SKM-1 treated with dmso at 0.1 percent for 144 hours (cell line): ENCODE measurements around the gene OTOR.

Source experiments
- DNase-seq: peaks from one replicate; lab custom pipeline; 2025; ENCODE audit not compliant: unreplicated experiment; lab: John Stamatoyannopoulos, UW

Gene OTOR

DNA sequence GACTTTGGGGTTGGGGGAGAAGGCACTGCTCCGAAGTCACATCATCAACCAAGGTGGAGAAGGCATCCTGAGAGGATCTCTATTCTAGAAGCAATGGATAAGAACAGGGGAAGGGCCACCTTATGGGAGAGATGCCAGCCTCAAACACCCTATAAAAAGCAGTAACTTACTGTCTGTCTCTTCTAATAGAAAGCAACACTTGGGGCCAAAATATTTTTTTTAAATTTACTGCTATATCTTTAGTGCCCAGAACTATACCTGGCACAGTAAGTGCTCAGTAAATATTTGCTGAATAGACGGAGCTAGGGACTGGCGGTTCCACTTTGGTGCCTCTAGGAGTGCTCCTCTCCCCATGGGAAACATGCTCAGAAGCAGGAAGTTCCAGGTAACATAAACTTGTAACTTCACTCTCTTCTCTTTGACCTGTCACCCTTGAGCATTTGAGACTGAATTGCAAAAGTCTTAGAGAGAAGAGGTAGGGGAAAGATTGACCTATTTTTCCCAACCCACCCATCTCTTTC, 807 bp upstream of the OTOR start:
- no peak for DNase-seq

DNA sequence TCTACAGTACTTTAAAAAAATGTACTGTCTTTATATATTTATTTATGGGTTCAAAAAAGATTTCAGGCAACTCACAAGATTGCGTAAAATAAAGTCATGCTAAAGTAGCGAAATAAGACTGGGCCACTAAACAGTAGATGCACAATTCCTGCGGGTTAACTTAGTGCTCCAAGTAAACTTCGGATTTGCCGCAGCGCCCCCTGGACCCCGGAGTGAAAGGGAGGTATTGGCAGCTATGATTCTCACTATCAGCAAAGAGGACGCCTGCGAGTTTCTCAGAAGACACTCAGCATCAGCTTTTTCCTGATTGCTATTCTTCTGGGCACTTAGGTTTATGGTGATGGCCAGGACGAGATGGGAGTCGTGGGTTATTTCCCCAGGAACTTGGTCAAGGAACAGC, 1.4 kb downstream of the OTOR start:
- no peak for DNase-seq

DNA sequence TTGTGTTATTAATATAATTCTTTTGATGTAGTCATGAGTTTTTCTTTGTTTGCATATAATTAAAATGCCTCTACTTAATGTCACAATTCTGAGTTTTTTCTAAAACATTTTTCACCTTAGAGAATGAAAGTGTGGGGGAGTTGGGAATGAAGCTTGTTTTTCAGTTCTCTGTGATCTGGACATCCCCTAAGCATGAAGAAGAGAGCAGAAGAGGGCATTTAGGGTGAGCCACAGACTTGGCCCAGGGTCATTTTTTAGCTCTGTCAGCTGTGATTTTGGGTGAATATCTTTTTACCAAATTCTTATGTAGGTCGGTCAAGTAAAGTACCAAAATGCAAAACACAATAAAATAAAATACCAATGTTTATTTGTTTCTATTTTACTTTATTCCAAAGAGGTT, 3.9 kb downstream of the OTOR start:
- no peak for DNase-seq

DNA sequence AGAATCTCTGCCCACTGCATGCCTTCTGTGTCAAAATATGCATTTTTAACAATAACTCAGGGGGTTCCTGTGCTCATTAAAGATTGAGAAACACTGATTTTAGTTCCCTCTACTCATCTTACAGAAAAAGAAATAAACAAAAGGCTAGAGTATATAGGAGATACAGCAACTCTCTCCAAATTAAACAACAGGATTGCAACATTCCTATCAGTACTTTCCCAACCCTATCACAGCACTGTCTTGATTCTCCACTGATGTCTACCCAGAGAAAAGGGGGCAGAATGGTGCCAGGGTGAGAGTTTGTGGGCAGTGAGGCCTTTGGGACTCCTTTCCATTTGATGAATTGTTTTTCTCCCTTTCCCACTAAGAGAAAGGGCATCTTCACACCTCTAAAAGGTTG, 4.7 kb downstream of the OTOR start:
- DNase-seq: no peak

DNA sequence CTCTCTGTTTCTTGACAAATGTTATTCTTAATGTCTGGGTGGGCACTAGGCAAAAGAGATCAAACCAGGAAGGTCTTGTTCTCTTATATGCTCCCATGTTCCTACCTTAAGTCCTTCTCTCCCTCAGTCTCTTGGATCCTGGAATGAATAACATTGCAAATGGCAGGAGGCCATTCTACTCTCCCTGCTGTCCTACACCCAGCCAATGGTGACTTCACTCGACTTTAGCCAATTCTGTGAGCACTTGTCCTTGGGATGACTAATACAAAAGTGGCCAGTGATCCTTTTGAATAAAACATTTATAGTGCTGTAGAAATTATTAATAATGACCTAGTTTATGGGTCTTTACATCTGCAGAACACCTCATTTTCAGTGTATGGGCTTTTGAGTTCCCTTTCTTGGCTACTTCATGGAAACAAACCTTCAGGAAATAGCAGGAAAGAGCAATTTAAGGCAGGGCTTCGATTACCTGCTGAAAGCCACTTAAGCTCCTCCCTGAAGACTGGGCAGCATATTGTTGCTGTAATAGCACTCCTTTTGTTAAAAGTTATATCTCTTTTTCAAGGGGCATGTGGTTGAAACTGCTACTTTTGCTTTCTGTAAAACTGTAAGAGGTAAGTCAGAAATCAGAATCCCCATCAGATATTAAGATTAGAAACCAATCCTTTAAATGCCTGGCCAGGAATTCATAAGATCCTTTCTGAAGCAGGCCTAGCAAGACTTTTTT, 10.5 kb downstream of the OTOR start:
- DNase-seq: no peak

DNA sequence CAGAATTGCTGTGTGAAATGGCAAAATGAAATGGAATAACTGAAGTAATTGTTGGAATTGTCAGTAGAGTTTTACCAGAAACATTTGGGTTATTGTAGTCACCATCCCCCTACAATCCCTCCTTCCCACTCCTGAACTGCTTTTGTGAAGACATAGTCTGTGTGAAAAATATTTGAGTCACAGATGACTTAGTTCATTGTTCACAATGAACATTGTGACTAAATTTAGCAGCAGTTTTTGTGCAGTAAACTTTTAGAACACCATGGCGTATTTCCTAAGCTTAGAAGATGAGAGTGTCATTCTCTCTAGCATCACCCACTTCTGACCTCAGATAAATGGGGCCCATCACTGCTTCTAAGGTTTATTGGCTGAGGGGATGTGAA, 11.0 kb downstream of the OTOR start:
- no peak for DNase-seq

DNA sequence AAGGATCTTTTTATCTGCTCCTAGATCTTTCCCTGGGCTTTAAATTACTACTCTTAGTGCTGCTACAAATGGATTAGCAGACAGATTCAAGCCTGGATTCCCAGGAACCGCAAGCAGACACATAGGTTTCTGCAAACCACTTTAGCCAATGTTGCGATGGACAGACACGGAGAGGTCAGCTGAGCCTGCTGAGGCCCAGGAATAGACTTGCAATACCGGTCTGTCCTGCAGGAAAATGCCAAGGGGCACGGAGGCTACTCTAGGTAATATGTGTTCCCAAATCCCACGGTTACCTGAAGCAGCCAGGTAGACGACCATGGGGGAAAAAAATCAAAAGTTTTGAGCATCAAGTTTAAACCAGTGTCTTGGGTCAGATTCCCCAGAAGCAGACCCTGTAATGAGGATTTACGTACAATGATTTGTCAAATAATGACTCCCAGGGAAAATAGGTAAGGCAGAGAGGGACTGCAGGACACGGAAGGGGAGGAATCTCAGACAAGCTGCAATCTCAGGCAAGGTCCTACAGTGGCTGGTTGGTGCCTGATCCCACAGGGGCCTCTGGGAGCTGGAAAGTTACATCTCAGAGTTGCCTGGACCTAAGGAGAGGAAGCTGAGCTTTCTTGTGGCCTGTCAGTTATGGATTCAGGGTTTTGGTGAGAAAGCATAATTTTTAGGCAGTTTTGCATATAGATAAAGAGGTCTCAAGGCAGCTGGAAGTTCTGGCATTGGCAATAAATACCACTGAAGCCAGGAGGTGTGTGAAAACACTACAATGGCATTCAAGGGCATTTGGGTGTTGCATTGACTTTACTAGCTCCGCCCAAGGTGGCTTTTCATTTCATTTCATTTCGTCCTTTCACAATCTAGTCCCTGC, 12.5 kb downstream of the OTOR start:
- no peak for DNase-seq

DNA sequence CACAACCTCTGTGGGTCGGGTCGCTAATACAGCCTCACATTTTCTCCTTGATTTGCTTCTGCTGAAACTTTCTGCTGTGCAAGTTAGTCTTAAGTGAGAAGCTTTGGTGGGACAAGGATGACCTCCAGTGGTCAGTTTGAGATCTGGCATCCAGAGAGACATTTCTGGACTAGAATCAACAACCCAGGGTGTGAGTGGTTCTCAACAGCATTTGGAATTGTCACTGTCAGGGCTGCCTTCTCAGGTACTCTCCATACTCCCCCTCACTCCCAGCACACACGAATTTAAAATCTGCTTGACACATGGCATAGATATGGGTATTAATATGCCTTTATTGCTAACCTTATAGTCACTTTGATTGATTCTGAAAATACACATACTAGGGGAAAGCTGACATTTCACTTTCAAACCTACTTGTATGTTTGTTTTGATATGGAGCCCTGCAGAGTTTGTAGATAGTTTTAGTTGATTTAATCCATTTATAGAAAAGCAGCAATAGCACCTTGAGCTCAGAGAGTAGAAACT, 13.2 kb downstream of the OTOR start:
- peak; percentile 12 for DNase-seq

DNA sequence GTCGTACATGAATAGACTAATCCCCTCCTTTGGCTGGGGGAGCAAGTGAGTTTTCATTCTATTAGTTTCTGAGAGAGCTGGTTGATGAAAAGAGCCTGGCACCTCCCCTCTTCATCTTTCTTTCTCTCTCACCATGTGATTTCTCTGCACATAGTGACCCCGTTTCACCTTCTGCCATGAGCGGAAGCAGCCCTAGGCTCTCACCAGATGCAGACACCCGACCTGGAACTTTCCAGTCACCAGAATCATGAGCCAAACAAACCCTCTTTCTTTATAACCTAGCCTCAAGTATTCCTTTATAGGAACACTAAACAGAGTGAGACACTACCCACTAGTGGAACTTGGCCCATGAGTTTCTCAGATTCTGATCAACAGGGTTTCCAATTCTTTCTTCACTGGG, 16.4 kb downstream of the OTOR start:
- no peak for DNase-seq

DNA sequence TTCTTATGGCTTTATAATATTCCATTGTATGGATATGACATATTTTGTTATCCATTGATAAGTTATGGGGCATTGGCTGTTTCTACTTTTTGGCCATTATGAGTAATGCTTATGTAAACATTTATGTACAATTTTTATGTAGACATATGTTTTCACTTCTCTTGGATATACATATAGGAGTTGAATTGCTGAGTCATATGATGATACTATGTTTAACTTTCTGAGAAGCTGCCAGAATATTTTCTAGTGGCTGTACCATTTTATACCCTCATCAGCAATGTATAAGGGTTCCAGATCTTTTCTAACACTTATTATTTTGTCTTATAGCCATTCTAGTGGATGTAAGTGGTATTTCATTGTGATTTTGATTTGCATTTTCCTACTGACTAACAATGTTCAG, 23.1 kb downstream of the OTOR start:
- no peak for DNase-seq

DNA sequence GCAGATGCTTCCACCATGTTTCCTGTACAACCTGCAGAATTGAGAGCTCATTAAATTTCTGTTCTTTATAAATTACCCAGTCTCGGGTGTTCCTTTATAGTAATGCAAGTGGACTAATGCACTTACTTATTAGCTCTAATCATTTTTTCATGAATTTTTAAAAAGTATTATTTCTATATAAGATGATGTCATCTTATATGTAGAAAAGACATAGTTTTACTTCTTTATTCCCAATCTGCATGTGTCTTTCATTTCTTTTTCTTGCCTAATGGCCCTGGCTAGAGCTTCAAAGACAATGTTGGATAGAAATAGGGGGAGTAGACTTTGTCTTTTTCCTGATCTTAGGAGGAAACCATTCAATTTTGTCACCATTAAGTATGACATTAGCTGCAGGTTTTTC, 27.8 kb downstream of the OTOR start:
- DNase-seq: no peak

DNA sequence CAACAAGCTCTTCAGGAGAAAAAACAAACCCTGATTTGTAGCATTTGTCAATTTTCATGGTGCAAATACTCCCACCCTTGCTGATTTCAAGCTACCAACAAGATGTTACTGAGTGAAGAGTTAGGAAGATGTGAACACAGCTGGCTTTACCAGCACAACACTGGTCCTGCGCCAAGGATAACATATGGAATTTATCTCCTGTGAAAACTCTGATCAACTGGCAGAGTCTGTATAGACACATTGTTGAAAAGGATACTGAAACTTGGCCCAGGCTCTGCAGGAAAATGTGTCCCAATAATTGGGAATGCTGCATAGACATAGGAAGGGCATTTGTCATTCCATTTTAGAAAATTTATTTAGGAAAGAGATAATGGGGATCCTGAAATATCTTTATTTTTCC, 29.0 kb downstream of the OTOR start:
- DNase-seq: no peak

DNA sequence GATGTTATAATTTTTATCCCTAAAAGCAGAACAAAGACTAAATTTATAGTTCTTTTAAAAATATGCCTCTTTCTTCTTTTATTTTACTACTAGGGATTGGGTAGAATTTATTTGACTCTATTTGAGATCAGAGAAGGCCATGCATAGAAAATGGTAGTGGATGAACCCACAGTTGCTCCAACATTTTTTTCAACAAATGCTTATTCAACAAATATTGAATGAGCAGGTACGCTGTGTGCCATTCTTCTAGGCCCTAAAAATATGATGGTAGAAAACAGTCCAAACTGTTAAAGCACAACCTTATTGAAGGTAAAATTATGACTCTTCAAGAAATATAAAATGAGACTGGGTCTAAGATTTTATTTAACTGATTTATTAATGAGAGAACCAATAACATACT, 30.0 kb downstream of the OTOR start:
- DNase-seq: no peak

DNA sequence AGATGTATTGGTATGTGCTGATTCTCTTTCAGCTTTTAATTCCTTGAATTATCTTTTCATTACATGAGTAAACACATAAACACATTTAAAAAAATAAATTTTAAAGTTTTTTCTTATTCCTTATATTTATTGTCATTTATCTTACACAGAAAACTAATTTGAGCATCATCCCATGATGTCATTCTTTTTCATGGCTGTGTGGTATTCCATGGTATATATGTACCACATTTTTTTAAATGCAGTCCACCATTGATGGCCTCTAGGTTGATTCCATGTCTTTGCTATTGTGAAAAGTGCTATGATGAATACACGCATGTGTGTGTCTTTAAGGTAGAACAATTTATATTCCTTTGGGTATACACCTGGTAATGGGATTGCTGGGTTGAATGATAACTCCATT, 33.3 kb downstream of the OTOR start:
- DNase-seq: no peak

DNA sequence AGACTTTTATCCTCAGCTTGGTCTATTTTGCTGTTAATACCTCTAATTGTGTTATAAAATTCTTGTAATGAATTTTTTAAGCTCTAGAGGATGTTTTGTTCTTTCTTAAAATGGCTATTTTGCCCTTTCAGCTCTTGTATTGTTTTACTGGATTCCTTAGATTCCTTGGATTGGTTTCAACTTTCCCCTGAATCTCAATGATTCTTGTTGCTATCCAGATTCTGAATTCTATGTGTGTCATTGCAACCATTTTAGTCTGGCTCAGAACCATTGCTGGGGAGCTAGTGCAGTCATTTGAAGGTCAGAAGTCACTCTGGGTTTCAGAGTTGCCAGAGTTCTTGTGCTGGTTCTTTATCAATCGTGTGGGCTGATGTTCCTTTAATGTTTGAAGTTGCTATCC, 37.1 kb downstream of the OTOR start:
- no peak for DNase-seq
